Right lobe of liver (tissue), 6 donors: Measurements from ENCODE around the gene MAPK8IP3. TPM values are rescaled to one million over a fixed set of nuclear protein-coding genes. Genes with fewer than 3 reads are reported as not detected.

Source experiments
- ATAC-seq, 4 donors: fragments of 200-7000 bp; cut with Tn5 transposase; one replicate each; pipeline ENCODE4 v1.9.1; 2020; ENCODE audit warnings: mild to moderate bottlenecking in 4 of 4, moderate library complexity in 4 of 4
- DNase-seq, 3 donors: peaks; one replicate each; pipeline ENCODE4 v3.0.0-alpha.2; 2020
- H3K27ac ChIP-seq, 3 donors: fragments of 200-600 bp; one replicate each; pipeline ENCODE4 v1.8.0; 2022
- H3K27me3 ChIP-seq, 2 donors: fragments of 200-600 bp; one replicate each; pipeline ENCODE4 v1.8.0; 2022
- H3K36me3 ChIP-seq, 4 donors: fragments of 200-600 bp; sonication (generic) in 1 of 4; one replicate each; pipeline versions ENCODE4 v1.5.1 to v1.8.0; 2017 to 2022; ENCODE audit warnings: control low read depth in 1 of 4
- H3K4me1 ChIP-seq, 4 donors: fragments of 200-600 bp; sonication (generic) in 1 of 4; one replicate each; pipeline versions ENCODE4 v1.5.1 to v1.8.0; 2017 to 2022; ENCODE audit warnings: control low read depth in 1 of 4
- H3K4me3 ChIP-seq, 3 donors: fragments of 200-600 bp; one replicate each; pipeline ENCODE4 v1.8.0; 2022
- H3K9me3 ChIP-seq, 4 donors: fragments of 200-600 bp; sonication (generic) in 1 of 4; one replicate each; pipeline versions ENCODE4 v1.5.1 to v1.8.0; 2017 to 2022; ENCODE audit warnings: control low read depth in 1 of 4
- CTCF ChIP-seq, 4 donors: fragments of 200-600 bp in 3 of 4; fragments of 450-650 bp in 1 of 4; IDR thresholded peaks; one replicate each; pipeline versions ENCODE4 v1.5.1 to v1.8.0; 2016 to 2022; ENCODE audit warnings: antibody characterized with exemption in 4 of 4, mild to moderate bottlenecking in 2 of 4
- POLR2A ChIP-seq: fragments of 450-650 bp; IDR thresholded peaks from one replicate; pipeline ENCODE4 v1.6.1; 2017; ENCODE audit warnings: antibody characterized with exemption, mild to moderate bottlenecking
- WGBS: methylation state at CpG from one replicate; pipeline ENCODE4 v1.1.6; 2018; ENCODE audit warnings: low coverage, low lambda C conversion rate; ENCODE audit not compliant: insufficient coverage; ENCODE audit errors: missing lambda C conversion rate; 5-methylcytosine and 5-hydroxymethylcytosine counted together
- intact Hi-C, 2 donors: fragments of 100-400 bp; cut with DNase I; formaldehyde crosslinking; loops; one replicate each; pipeline versions ENCODE4 v1.11.2 to v1.14.1; 2022
- total RNA-seq, 6 experiments: library from RNA; depleted of rRNA in 2 of 6; stranded (reverse); fragments of >200 nt in 2 of 6; fragmentation: NEBNext Ultra II Directional in 3 of 6; extraction: Animal tissue kit (Norgen Biotek cat#: 25700) in 3 of 6; gene quantifications; one replicate each; pipeline versions ENCODE4 v1.1.0 to v1.2.4, GENCODE V29; 2016 to 2023
- donor health status: DM: no; HTN: yes; CAD: no.
- donor health status: DM: no; HTN: no; CAD: no.
- donor health status: DM: no; HTN: no; CAD: no.
- donor health status: DM: no; HTN: yes; CAD: no.
- donor health status: DM: no; HTN: yes; CAD: no.

The MAPK8IP3 gene
- total RNA-seq, 6 experiments from 2014 or later = 8.7 to 37.3 (median 23.0) TPM

GRCh38 chr16:1787056-1787321 lies 81.0 kb downstream of the MAPK8IP3 start:
- Histone ChIP-seq H3K36me3 (peaks cover 0 to 14% (median 7%) of the 10 kb centered on the region in 4 donors), H3K9me3 (no peaks in the 10 kb centered on the region), H3K27ac (no peak overlapping the region), H3K4me3 (no peak overlapping the region), H3K27me3 (no peaks in the 10 kb centered on the region), H3K4me1 (peaks cover 0 to 14% (median 4%) of the 10 kb centered on the region in 4 donors)
- no CpG with 5 or more reads among the region's 6 CpGs for WGBS
- no peak for ATAC-seq
- no peak for DNase-seq
- intact Hi-C loops = no loop called here
- no peak for TF ChIP-seq POLR2A
- TF ChIP-seq CTCF (IDR thresholded peaks at IDR 0.05) = no peak

DNA sequence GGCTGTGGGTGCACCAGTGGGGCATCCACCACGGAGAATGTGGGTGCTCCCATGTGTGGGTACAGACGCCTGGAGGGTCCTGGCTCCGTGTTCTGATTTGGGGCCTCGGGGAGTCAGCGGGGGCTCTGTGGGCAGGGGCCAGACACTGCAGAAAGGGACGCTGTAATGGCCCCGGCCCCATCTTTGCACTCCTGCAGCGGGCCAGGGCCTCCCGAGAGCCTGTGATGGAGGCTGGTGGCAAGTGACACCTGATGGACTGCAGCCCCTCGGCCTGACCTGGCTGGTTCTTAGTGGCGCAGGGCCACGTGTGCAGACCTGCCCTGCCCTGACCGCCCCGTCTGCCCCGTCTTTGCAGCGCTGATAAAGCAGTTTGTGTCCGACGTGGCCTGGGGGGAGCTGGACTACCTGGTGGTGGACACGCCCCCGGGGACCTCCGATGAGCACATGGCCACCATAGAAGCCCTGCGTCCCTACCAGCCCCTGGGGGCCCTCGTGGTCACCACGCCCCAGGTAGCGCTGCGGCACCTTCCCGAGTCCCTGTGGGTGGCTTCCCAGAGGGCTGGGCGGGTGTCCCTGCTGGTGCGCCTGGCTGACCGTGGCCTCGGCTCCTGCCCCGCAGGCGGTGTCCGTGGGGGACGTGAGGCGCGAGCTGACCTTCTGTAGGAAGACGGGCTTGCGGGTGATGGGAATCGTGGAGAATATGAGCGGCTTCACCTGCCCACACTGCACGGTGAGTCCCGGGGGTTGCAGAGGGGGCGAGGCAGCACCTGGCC lies 81.5 kb downstream of the MAPK8IP3 start:
- 90% methylated on average over 2 of the region's 44 CpGs for WGBS
- TF ChIP-seq CTCF (IDR thresholded peaks at IDR 0.05) (no peak), POLR2A (no peak)

GRCh38 chr16:1788095-1788707 lies 82.2 kb downstream of the MAPK8IP3 start:
- TF ChIP-seq POLR2A = no peak
- no peak for TF ChIP-seq CTCF (IDR thresholded peaks at IDR 0.05)
- intact Hi-C loops = no loop called here
- WGBS = no CpG with 5 or more reads among the region's 38 CpGs
- H3K9me3 ChIP-seq = no peaks in the 10 kb centered on the region
- H3K27me3 ChIP-seq = no peaks in the 10 kb centered on the region
- peaks cover 0 to 14% (median 7%) of the 10 kb centered on the region in 4 donors for H3K36me3 ChIP-seq
- peaks cover 0 to 25% (median 9%) of the 10 kb centered on the region in 4 donors for H3K4me1 ChIP-seq
- ATAC-seq = no peak
- DNase-seq = peak in 1 of 3 donors; percentile 20
- no peak overlapping the region for H3K4me3 ChIP-seq
- no peak overlapping the region for H3K27ac ChIP-seq

More for the DNA sequence above, 81.5 kb downstream of the MAPK8IP3 start:
- peaks cover 0 to 14% (median 7%) of the 10 kb centered on the region in 4 donors for H3K36me3 ChIP-seq
- H3K27me3 ChIP-seq = no peaks in the 10 kb centered on the region
- ATAC-seq = no peak
- intact Hi-C loops = no loop called here
- peak in 1 of 3 donors; percentile 46 for DNase-seq
- no peaks in the 10 kb centered on the region for H3K9me3 ChIP-seq
- H3K4me1 ChIP-seq = peaks cover 0 to 19% (median 7%) of the 10 kb centered on the region in 4 donors
- H3K27ac ChIP-seq = no peak overlapping the region
- H3K4me3 ChIP-seq = no peak overlapping the region

DNA sequence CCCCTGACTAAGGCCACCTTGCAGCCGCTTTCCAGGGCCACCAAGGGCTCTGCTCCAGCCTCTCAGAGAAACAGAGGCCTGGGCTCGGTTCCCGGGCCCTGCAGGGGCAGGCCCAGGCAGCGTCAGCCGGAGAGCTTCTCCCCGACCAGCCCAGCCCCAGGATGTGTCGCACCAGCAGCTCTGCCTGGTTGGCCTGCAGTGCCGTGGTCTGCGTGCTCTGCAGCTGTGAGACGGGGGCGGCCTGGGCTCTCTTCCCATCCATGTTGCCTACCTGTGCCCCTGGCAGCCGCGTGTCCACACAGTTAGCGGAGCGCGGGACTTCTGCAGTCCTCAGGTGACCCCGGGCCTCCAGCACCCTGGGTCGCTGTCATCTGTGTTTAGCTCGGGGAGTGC lies 82.7 kb downstream of the MAPK8IP3 start:
- Histone ChIP-seq H3K27ac (no peak overlapping the region), H3K27me3 (no peaks in the 10 kb centered on the region), H3K4me1 (peaks cover 0 to 25% (median 9%) of the 10 kb centered on the region in 4 donors), H3K4me3 (no peak overlapping the region), H3K36me3 (peaks cover 0 to 14% (median 7%) of the 10 kb centered on the region in 4 donors), H3K9me3 (no peaks in the 10 kb centered on the region)
- ATAC-seq (no peak), DNase-seq (no peak)
- TF ChIP-seq CTCF (IDR thresholded peaks at IDR 0.05) = no peak
- no peak for TF ChIP-seq POLR2A
- intact Hi-C loops = no loop called here
- no CpG with 5 or more reads among the region's 19 CpGs for WGBS
